Stimulated activated CD8-positive, alpha-beta memory T cell treated with anti-CD3 and anti-CD28 coated beads, Interleukin-2, amount 100 ng/mL, for 1 hour (primary cell): ENCODE measurements around the gene RNF141.

Experiments
- DNase-seq, 2 donors: peaks; one replicate each; pipeline ENCODE4 v3.0.0-alpha.2; 2020; ENCODE audit warnings: low read depth in 2 of 2

The RNF141 gene

DNA sequence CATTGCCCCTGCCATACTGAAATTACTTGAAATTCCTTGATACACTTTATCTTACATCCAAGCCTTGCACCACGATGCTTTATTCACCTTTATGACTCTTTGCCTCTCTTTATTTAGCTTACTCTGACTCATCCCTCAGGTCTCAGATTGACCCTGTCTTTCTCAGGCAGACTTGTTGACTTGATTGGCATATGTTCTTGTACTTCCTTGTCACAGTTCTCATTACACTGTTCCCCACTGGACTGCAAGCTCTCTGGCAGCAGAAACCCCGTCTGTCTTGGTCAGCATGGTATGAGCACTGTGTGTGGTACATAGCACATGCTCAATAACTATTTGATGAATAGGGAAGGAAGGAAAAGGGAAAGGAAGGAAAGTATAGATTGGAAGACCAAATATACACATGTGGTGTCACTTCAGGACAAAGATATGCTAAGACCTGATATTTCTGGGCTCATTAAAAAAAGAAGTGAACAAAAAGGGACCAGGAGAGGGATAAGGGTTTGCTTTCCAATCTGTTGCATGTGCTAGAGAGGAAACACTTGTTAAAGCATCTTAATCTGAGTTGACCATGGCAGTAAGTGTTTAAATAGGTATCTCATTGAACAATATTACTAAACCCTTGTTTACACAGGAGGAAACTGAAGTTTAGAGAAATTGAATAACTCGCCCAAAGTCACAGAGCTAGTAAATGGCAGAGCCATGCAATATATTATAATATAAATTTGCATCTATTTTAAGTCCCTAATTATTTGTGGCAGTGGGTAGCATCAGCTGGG lies 20.2 kb upstream of the RNF141 start:
- DNase-seq: no peak

DNA sequence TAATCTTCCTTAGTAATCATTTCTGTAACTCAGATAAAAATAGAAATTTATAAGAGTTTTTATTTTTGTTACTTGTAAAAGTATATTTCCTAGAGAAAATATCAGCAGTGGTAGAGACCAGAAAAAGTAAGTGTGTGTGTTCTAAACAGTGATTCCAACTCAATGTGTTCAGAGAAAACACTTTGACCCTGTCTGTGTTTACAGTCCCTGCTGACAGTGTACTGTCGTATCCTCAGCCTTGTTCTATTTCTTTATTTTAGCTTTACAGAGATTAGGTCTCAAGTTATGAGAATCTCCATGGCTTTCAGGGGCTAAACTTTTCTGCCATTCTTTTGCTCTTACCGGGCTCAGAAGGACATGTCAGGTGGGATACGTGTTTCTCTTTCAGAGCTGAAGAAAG lies 17.3 kb upstream of the RNF141 start:
- DNase-seq: no peak

DNA sequence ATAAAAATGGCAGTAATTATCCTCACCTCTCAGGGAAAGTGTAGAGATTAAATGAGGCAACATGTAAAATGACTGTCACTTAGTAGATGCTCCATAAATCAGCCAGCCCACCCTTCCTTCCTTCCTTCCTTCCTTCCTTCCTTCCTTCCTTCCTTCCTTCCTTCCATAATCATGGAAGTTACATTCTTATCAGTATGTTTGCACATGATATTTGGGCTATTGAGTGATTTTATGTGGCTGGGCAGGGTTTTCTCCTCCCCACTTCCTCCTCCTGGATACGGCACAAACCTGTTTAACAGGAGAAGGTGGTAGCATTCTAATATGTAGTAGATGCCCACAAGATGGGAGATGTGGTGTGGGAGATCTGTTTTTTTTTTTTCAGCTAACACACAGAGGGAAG lies 15.6 kb upstream of the RNF141 start:
- no peak for DNase-seq

DNA sequence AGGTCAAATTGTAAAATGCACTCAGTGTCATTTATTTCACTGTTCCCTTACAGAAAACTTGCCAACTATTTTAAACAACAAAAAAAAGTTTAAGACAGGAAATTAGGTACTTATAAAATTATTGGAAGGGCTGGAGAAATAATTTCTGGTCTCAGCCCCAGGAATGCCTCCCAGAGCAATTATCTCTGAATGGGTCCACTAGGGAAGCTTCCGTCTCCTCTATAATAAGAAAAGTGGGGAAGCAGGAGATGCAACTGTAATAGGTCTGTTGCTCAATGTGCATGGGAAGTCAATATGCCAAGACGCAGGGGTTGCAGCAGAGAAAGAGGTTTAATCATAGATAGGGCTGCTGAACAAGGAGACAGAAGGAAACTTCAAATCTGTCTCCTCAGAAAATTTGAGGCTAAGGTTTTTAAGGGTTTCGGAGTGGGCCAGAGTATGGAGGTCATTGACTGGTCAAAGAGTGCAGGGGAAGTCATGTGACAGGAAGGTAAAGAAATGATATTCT lies 10.9 kb upstream of the RNF141 start:
- no peak for DNase-seq

DNA sequence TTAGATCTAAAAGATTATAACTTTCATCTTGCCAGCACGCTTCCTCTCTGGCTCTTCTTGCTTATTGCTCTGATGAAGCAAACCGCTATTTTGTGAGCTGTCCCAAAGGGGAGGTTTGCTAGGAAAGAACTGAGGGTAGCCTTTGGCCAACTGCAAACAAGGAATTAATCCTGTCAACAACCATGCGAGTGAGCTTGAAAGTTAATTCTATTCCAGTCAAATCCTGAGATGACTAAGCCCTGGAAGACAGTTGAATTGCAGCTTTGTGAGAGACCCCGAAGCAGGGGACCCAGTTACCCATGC lies 10.3 kb upstream of the RNF141 start:
- no peak for DNase-seq

DNA sequence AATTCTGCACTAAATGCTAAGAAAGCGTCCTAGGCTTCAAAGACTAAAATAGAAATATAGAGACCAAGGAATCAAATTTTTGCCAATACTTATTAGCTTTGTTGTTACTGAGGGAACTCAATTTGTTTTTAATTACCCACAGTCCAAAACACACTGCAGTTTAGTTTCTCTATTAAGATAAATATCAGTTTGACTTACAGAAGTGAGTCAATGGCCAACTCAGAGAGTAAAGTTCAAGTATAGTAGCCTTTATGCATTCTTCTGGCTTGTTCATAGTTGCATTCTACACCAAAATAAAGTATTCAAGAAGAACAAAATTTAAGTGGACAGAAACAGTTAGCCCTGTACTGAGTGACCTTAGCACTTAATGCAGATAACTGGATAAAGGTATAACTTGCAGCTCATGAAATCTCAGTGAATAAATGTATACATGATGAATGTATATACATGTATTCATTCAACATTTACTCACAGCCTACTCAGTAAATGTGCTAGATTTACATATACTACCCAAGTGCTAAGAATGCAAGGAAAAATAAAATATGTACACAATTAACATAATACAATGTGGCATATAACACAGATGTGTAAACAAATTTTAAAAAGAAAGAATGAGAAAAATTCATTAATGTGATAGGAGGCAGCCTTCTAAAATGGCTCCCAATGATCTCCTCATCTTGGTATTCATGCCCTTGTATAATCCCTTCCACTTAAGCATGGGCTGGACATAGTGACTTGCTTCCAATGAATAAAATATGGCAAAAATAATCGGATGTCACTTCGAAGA lies 9.7 kb upstream of the RNF141 start:
- no peak for DNase-seq

DNA sequence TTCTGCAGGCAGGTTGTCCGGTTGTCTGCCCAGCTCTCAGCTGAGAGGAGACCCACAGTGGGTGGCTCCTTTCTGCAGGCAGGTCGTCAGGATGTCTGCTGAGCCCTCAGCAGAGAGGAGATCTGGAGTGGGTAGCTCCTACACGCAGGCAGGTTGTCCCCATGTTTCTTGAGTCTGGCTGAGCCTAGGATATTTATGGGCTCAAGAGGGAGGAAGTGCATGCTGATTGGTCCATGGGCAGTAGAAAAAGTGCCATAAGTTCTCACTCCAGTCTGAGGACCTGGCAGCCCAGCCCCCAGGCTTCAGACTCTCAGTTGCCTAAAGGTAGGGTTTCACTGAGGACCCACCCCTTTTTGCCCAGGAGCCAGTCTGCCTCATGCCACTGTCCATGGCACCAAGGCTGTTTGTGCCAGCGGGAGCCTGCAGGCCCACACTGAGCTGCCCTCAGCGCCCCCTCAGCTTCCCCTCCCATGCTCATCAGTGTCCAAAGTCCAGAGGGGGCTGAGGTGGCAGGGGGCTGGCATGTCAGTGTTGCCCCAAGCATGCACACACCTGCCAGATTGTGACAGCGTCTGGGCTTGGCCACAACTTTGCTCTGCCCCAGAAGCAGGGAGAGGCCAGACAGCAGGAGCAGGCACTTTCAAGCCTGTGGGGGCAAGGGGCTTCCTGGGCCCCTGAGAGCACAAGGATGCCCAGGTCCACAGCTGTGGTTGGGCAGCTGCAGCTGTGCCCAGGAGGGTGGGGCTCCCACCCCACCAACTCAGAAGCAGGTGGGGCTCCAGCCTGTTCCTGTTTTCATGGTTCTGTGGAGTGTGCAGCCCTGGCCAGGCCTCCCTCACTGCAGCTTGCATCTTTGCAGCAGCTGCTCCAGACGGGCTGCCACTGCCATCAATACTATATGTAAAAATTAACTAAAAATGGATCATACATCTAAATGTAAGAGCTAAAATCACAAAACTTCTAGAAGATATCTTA lies 3.8 kb upstream of the RNF141 start:
- no peak for DNase-seq

DNA sequence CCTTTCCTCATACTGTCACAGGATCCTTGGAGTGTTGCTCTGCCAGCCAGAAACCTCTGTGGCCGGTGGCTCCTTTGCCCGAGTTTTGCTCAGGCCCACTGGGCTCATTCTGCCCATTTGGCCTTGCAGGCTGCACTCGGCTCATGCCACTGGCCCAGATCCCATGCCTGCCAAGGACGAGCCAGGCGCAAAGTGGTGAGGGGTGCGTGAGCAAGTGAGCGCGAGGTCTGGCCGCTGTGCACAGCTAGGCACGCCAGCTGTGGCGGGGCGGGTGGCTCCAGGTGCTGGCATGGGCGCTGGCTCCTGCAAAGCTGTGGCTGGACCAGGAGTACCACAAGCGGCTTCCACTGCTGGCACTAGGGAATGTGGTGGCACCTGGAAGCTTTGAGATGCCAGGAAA lies 2.8 kb upstream of the RNF141 start:
- DNase-seq: no peak

DNA sequence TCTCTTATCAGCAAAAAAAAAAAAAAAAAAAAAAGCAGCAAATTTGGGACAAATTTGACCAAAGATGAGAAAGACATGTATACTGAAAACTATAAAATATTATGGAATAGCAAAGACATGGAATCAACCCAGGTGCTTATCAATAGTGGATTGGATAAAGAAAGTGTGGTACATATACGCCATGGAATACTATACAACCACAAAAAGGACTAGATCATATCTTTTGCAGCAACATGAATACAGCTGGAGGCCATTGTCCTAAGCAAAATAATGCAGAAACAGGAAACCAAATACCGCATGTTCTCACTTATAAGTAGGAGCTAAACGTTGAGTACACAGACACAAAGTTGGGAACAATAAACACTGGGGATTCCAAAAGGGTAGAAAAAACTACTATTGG lies 1.8 kb upstream of the RNF141 start:
- DNase-seq: no peak

DNA sequence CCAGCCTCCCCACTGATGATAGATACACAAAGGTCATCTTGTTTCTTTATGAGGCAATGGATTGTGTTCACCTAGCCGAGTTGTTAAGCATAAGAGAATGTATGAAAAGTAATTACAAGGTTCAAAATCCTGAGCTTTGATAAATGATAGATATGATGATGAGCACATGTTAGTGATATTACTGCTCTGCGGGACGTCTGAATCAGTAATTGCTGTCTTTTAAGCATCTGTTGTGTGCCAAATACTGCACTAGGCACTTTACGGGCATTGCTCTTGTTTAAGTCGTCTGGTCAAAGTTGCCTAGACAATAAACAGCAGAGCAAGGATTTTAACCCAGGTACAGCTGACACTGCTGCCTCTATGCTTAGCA lies 559 bp upstream of the RNF141 start:
- no peak for DNase-seq

DNA sequence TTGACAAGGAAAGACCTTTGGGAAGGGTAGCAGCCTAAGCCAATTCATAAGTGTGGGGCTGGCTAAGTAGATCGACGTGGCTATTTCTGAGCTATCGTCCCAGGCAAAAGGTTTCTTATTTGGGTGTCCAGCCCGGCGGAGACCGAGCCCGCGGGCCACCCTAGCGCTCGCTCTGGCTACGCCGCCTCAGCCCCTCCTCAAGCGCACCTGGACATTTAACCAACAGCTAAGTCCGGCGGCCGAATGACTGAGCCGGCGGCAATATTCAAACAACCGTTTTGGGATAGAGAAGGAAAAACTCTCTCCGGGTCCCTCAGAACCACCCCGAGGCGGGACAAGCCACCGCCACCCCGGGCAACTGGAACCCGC lies 457 bp downstream of the RNF141 start:
- DNase-seq: no peak

DNA sequence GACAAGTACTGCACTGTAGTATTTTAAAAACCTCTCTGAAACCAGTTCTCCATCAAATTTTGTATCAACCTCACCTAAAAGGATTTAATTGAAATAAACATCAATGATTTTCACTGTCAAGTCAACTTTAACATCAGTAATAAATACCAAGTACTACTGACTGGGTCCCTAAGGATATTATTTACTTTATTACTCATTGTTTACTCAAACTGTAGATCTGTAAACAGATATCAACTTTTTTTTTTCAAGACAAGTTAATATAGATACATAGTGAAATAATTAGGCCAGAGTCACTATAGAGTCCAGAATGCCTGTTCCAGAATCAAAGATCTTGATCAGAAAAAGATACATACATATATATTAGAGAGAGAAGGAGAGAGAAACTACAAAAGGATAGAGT lies 1.6 kb downstream of the RNF141 start:
- no peak for DNase-seq

DNA sequence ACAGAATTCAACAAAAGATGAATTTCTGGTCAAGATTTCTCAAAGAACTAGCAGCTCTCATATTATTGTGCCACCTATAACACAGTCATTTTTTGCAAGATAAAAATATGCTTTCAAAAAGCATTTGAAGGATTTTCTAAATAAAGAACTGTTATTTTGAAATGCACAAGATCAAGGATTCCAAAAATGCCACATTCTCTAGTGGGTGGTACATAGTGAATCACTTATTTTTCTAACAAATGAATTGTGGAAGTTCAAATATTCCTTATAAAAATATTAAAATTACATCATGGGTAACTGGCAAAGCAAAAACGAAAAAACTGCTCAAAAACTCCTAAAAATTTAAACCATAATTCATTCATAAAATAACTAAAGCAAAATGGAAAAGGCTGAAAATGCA lies 2.1 kb downstream of the RNF141 start:
- DNase-seq: no peak

DNA sequence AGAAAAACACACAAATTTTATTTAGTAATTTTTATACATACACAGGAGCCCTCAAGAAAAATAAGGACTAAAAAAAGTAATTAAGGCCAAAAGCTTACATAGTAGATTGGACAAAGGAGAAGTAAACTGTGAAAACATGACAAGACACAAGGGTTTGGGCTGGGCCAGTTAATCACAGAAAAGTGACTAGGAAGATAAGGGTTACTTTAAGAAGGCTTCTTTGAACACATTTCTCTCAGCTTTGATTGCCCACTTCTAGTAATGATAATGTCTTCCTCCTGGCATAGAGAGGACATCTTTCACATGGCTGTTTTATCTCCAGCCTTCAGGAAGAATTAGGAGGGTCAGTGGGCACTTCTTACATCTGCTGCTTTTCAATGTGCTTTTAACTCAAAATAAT lies 3.4 kb downstream of the RNF141 start:
- no peak for DNase-seq

DNA sequence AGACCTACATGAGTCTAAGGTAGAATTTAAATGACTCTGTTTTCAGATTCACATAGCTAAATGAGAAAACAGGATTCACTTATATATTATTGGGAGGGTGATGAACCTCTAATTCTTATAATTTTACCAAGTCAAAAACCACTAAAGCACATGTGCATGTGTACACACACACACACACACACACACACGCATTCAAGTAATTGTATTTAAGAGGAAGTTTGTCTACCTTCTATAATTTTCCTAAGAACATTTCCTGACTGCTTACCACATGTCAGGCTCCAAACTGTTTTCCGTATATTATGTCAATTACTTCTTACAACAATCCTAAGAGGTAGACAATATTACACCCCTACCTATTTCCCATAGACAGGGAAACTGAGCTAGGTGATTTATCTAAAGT lies 6.7 kb downstream of the RNF141 start:
- DNase-seq: no peak

DNA sequence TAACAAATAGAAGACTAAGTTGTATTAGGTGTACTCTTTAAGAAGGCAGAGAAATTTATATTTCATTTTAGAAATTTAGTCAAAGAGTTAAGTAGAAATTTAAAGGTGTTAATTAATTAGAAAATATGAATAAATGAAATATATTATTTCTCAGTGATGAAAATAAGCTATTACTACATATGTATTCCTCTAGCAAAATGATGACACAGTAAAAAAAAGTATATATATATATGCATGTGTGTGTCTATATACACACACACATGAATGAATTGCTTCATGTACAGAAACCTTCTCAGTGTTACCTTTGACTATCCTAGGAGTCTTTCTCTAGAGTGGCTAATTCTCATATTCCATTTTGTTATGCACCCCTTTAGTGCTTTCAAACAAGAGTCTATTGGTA lies 7.7 kb downstream of the RNF141 start:
- DNase-seq: no peak

DNA sequence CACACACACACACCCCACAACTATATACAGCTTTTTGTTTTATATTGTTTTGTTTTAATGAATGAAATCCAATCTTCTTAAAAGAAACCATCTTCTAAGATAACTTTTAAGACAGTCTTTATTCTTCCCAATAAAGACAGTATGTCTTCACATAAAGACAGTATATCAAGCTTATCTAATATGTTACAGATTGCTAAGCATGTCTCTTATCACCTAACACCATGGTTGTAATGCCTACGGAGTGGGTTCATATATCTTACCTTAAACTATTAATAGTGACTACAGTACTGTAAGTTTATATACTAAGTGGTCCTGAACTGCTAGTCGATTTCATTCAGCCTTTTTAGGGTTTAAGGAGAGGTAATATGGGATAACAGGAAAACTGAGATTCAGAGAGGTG lies 8.5 kb downstream of the RNF141 start:
- DNase-seq: no peak

DNA sequence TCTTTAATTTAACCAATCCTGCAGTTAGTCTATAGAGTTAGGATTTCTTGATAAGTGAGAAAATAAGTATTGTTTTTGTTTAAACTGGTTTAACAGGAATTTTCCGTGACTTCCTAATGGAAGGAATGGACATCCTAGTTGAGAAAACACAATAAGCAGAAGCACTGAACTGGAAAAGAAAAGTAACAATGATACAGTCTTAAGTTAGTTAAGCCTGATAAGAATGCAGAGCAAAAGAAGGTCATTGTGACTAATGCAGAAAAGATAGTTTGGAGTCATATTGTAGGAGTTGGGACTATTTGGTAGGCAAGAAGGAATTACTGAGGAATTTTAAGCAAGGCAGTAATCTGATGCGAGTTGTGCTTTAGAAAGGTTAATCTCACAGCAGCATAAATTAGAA lies 11.7 kb downstream of the RNF141 start:
- DNase-seq: no peak

DNA sequence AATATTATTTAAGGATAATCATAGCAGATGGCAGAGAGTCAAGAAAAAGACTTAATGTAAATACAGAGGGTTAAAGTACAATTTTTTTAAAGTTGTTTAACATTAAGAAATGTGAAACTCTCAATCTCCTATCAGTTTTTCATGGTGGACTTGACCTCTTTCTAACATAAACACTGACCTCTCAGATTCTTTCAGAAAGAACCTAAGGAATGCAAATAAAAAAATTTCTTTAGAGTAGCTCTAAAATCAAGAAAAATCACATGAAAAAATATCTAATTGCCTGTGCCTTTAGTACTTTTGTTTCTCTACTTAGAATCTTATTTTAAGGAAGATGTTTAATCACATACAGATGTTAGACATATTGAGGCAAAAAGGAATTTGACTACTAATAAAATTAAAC lies 12.9 kb downstream of the RNF141 start:
- no peak for DNase-seq

DNA sequence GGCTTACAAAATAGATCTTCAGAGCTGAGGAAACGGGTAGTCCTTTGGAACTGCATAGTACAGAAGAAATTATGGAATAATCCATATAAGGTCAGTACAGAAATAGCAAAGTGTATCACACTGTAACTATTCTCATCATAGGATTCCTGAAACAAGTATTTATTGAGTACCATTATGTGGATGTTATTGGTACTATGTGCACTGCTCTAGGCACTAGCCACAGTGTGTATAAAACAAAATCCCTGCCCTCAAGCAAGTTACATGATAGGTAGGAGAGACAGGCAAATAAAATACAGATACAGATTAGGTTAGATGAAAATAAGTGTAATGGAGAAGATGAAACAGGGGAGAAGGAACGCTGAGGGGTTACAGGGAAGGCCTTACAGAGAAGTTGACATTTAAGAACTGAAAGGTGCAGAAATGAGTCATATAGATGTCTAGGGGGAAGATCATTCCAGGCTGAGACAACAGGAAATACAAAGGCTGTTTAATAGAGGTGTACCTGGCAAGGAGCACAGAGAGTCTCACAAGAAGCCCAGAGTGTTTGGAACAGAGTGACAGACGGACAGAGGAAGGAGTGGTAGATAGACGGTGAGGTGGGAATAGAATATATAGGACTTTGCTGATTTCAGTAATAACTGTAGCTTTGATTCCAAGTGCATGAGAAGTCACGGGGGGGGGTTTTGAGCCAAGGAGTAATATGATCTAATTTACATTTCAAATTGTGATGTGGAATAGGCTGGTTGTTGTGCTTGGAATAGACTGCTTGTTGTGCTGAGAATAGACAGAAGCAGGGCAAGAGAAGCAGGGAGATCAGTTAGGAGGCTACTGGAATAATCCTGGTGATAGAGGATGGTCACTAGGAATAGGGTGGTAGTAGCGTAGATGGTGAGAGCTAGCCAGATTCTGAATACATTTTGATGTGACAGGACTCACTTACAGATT lies 13.7 kb downstream of the RNF141 start:
- no peak for DNase-seq

DNA sequence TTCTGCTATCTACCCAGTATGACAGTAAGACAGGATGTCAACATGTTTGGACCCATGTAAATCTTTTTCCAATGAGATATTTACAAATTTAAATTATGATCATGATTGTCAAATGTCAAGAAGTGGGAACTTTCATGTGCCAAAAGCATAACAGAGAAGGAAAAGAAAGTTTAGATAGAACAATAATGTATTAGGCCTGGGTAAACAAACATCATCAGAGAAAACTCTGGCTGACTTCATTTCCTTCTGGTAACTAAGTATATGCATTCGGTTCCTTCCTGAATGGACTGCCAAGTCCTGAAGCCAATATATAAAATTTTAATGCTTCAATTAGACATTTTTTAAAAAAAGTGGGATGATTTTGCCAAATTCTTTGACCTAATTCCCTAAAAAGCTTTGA lies 16.5 kb downstream of the RNF141 start:
- no peak for DNase-seq
